Eye (tissue), 1 donor: ENCODE results near the gene LYPD1.
A peak's percentile ranks its signal among the peaks of the same experiment; 100 is the strongest.
"Not testable (repeated sequence)": the region's sequence is repeated elsewhere in the genome, so short reads cannot be mapped to it uniquely, and the experiment has no call there.

Experiments used
- DNase-seq: peaks from one replicate; pipeline ENCODE4 v3.0.0-alpha.2; 2015

Gene LYPD1, protein sequence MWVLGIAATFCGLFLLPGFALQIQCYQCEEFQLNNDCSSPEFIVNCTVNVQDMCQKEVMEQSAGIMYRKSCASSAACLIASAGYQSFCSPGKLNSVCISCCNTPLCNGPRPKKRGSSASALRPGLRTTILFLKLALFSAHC

DNA sequence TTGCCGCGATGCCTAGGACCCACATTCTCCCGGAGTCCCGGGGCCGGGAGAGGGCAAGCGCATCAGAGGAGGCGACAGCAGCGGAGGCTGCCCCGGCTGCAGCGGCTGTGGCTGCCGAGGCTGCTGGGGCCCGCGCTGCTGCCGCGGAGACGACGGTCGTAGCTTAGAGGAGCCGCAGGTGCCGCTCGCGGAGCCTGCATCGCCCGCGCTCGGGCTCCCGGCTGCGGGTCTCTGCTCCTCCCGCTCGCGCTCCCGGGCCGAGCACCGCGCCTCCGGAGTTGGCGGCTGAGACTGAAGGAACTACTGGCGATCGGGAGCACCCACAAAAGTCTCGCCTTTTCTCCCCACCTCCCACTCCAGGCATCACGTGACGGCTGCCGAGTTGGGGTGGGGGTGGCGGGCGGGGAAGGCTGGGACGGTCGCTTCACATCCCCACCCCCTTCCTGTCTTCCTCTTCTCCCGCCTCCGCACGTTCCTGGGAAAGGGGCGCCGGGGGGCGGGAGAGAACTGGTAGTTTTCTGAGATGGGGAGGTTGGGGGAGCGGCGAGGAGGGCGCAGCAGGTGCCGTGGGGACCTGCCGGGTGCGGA, at the start of gene LYPD1:
Gene LYPD1, minus strand, starts transcription at position 298 of the 588 bp plus-strand sequence. Its CDS starts 273 bp downstream, at position 25.
- DNase-seq = peak; percentile 70

DNA sequence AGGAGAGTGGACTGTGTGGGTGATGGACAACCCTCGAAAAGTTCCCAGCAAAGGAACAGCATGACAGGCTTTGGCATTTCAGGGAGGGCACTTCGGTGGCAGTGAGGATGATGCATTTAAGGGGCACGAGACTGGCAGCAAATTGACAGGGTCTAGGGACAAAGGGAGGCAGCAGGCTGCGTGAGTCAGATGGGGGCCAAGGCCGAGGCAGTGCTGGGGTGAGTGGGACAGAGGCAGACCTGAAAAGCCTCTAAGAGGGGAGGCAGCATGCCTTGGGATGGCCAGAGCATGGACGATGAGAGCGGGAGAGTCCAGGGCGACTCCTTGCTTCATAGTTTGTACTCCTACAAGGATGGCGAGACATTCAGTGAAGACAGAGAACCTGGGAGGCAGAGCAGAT, 49.5 kb upstream of the LYPD1 start:
- no peak for DNase-seq

DNA sequence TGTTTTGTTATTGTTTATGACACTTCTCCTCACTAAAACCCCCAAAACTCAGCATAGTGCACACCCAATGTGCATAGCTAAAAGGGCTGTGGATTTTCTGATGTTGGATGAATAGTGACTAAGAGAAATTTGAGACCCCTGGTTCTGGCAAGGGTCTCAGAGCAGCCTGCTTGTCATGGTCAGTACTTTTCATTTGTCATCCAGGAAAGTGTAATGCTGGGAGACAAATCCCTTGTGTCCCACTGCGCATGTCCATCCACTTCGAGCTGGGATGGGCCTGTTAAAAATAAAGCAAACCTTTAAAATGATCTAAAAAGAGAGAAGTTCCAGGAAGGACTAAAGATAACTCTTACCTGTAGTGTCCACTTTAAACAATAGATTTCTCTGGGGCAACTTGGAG, 46.9 kb upstream of the LYPD1 start:
- DNase-seq = peak; percentile 56

- no peak for DNase-seq
Measured at GRCh38 chr2:132715386-132716351, 45.7 kb upstream of the LYPD1 start.

- DNase-seq = no peak
Measured at GRCh38 chr2:132703396-132703795, 33.4 kb upstream of the LYPD1 start.

DNA sequence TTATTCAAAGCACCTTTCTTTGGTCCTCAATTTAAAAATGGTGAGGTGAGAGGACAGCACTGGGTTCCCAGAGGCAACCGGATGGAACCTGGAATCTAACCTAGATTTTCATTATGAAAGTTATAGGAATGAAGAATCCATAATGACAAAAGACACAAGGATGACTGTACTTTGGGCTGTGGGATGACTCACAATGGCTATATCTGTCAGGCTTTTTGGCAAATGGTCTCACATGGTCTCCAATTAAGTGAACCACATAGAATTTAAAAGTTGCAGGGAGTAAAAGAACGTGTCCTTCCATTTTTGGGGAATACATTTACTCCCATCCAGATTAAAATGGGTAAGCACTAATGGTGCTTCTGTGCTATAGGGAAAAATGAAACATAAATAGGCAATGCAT, 31.8 kb upstream of the LYPD1 start:
- no peak for DNase-seq

DNA sequence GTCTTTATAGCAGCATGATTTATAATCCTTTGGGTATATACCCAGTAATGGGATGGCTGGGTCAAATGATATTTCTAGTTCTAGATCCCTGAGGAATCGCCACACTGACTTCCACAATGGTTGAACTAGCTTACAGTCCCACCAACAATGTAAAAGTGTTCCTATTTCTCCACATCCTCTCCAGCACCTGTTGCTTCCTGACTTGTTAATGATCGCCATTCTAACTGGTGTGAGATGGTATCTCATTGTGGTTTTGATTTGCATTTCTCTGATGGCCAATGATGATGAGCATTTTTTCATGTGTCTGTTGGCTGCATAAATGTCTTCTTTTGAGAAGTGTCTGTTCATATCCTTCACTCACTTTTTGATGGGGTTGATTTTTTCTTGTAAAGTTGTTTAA, 29.8 kb upstream of the LYPD1 start:
- DNase-seq = not testable (repeated sequence)

GRCh38 chr2:132698347-132698746, 28.3 kb upstream of the LYPD1 start:
- not testable (repeated sequence) for DNase-seq

- no peak for DNase-seq
Measured at GRCh38 chr2:132697556-132698205, 27.7 kb upstream of the LYPD1 start.

DNA sequence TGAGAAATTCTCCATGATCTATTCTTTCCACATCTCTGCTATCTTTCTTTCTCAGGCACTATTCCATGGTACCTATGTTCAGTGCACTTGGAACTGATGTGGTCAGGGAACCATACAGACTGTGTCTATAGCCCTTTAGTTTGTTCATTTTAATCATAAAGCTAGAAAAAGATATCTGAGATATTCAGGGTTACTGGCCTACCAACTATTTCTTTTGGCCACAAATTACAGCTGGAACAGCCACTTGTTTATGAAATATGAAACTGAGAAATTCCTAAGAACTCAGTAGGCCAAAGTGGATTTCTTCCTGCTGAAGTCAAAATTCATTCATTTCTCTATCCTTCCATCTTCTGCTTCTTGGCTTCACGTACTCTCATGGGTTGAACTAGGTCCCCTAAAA, 22.8 kb upstream of the LYPD1 start:
- no peak for DNase-seq

DNA sequence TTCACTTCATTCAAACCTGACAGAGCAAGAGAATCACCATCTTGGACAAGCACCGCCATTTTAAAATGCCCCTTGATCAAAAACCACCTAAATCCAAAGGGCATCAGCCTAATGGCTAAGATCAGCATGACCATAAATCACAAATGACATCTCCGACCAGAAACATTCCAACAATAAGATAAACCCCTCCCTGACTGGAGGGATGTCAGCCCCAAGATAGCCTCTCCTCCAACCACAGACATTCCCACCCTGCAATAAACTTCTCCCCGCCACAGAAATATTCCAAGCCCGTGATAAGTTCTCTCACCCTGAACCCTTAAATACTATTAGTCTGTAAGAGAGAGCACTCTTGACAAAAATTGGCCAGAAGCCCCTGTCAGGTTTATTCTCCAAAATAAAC, 21.6 kb upstream of the LYPD1 start:
- no peak for DNase-seq

- no peak for DNase-seq
Measured at GRCh38 chr2:132690664-132691303, 20.8 kb upstream of the LYPD1 start.

GRCh38 chr2:132681766-132682165, 11.8 kb upstream of the LYPD1 start:
- no peak for DNase-seq

DNA sequence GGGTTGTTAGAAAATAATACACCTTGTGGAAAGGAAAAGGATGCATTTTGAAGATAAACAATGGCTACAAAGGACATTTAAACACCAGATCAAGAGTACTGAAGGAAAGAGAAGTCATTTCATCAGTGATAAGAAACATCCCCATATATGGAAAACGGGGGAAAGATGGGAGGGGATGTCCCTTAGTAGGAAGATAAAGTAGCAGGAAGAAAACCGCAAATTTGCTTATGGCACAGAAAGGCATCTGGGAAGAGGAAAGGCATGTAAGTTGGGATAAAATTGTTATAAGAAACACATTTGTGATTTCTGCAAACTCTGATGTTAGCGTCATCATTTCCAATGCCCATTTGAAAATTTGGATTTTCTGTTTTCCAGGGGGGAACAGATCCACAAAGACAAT, 10.5 kb upstream of the LYPD1 start:
- DNase-seq = no peak

DNA sequence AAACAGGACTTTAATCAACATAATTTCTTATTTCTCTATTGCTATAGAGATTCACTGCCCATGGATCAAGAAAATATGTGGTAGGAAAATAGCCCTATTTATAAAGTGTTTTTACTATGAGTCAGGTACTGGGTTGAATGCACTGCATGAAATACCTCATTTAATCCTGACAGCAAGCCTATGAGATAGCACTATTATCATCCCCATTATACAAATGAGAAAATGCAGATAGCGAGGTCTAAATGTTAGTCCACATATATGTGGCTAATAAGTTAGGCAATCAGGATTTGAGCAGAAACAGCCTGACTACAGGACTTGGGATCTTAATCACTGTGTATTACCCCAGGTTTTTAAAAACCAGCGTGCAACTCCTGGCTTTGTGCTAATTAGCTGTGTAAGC, 8.5 kb upstream of the LYPD1 start:
- no peak for DNase-seq

DNA sequence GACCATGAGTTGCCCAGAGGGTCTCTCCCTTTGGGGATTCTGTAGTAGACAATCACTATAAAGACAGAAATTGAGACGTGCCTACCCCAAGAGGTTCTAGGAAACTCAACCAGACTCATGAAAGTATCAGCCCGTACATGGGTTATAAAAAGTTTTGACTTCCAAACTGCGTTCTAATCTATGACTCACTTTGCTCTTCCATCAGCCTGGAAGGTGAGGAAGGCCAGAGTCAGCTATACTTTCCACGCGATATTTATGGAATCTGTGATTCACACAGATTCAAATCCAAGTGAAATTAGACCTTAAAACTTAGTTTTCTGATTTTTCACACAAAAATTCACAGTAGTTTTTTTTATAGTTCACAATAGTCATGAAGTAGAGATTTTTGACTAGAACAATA, 7.7 kb upstream of the LYPD1 start:
- no peak for DNase-seq

- DNase-seq = no peak
Measured at GRCh38 chr2:132676999-132677398, 7.0 kb upstream of the LYPD1 start.

GRCh38 chr2:132671151-132671835, 1.3 kb upstream of the LYPD1 start:
- peak; percentile 52 for DNase-seq

DNA sequence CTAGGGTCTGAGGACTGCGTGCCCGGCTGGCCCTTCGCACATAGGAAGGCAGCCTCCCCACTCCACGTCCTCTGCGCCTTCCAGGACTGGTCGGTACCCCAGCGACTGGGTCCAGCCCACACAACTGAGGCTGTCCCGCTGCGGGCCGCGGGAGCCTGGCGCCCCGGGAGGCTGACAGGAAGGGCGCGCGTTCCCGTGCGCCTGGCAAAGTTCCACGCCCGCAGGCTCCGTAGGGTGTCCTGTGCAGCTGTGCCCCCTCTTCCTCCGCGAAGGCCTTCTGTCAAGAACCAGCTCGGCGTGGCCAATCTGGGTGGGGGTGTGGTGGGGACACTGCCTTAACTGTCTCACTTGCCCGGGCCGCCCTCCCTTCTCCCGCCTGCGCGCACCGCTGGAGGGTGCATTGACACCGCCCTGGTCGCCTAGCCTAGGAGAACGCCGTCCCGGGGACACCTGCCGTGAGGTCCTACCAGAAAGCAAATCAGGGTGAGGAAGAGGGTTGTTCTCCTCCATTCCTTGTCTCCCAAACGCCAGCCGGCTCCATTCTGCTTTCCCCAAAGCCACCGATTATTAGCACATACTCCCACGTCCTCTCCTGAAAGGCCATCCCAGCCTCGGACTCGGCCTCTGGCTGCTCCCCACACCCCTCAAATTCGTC, 618 bp upstream of the LYPD1 start:
- DNase-seq = peak; percentile 52

DNA sequence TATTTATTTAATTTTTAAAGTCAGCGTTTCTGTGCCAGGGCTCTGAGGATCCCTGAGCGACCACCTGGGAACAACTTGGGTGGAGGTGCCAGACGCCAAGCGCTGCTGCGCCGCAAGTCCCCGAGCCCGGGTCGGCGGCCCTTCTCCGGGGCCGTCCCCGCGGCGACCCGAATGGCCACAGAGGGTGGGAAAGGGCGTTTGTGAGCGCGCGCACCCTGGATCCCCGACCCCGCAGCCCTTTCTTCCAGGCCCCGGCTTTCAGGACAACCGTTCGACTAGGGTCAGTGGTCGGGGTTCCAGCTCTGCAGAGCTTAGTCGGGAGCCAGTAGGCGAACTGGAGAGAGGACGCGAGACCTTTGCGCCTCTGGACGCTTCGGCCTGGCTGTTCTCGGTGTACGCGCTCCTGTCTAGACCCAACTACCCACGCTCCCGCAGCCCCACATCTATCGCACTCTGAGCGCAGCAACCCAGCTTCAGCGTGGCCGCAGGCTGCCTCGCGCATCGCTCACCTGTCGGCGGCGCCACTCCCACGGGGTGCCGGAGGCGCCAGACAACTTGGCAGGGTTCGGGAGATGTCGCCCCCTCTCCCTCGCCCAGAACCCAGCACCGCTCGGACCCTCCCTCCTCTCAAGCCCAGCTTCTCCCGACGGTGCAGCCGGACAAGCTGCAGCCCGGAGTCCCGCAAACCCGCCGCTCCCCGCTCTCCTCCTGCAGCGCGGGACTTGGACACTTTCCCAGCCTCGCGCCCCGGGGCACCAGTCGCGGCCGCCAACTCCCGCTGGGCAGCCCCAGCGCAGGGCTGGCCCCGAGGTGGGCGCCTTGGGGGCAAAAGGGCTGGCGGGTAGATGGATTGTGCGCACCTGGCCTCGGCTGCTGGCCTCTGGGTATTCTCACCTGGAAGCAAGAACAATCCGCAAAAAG, 758 bp downstream of the LYPD1 start:
- DNase-seq = peak; percentile 74
